Measurements from ENCODE around the gene MDC1. TPM values are rescaled to one million over a fixed set of nuclear protein-coding genes. Genes with fewer than 3 reads are reported as not detected.

MDC1 gene
- total RNA-seq, 2 experiments from 2014 or later, result 79.5 to 88.7 TPM

Other genes with a start within 250 kb of the MDC1 start
- gene HLA-E, start 227.8 kb downstream of the MDC1 start, total RNA-seq, result 100 to 1,000 TPM; 481 to 485 TPM
- 10 to 100 TPM; 94.0 to 95.8 TPM for gene GNL1, start 160.8 kb downstream of the MDC1 start, total RNA-seq
- 10 to 100 TPM; 22.4 to 22.6 TPM for gene PRR3, start 160.0 kb downstream of the MDC1 start, total RNA-seq
- gene ABCF1, start 145.8 kb downstream of the MDC1 start, total RNA-seq, result 10 to 100 TPM; 87.0 to 87.1 TPM
- 10 to 100 TPM; 64.5 to 67.4 TPM for gene PPP1R10, start 100.0 kb downstream of the MDC1 start, total RNA-seq
- gene MRPS18B, start 99.4 kb downstream of the MDC1 start, total RNA-seq, result 10 to 100 TPM; 90.9 to 95.3 TPM
- gene ATAT1, start 90.4 kb downstream of the MDC1 start, total RNA-seq, result 1 to 10 TPM; 7.6 to 8.7 TPM
- gene C6orf136, start 70.1 kb downstream of the MDC1 start, total RNA-seq, result 10 to 100 TPM; 32.7 to 37.5 TPM
- gene DHX16, start 44.3 kb downstream of the MDC1 start, total RNA-seq, result 10 to 100 TPM; 33.1 to 35.3 TPM
- 100 to 1,000 TPM; 172 to 183 TPM for gene PPP1R18, start 30.6 kb downstream of the MDC1 start, total RNA-seq
- gene NRM, start 26.3 kb downstream of the MDC1 start, total RNA-seq, result 10 to 100 TPM; 31.6 to 32.7 TPM
- gene TUBB, start 3.1 kb upstream of the MDC1 start, total RNA-seq, result 1,000 to 10,000 TPM; 1,695 to 1,719 TPM
- 100 to 1,000 TPM; 226 to 231 TPM for gene FLOT1, start 25.4 kb upstream of the MDC1 start, total RNA-seq
- gene IER3, start 27.3 kb upstream of the MDC1 start, total RNA-seq, result 100 to 1,000 TPM; 167 to 171 TPM
- 1 to 10 TPM; 8.1 to 8.7 TPM for gene DDR1, start 167.2 kb upstream of the MDC1 start, total RNA-seq
- 10 to 100 TPM; 35.2 to 39.2 TPM for gene GTF2H4, start 190.9 kb upstream of the MDC1 start, total RNA-seq
- gene VARS2, start 197.0 kb upstream of the MDC1 start, total RNA-seq, result 10 to 100 TPM; 56.9 to 68.9 TPM
- not detected for gene SFTA2, start 214.9 kb upstream of the MDC1 start, total RNA-seq
- not detected for gene MUCL3, start 223.7 kb upstream of the MDC1 start, total RNA-seq